Astrocyte (in vitro differentiated cells and primary cell): ENCODE results near the gene S100A6.

Experiments used
- CTCF ChIP-seq: IDR thresholded peaks from 2 replicates; pipeline ENCODE4 v1.5.1; 2011; ENCODE audit warnings: low read depth, mild to moderate bottlenecking, inconsistent platforms, low read length, moderate library complexity; ENCODE audit not compliant: insufficient read depth
- EZH2 ChIP-seq: IDR thresholded peaks from 2 replicates; pipeline ENCODE4 v1.6.1; 2012; ENCODE audit warnings: mild to moderate bottlenecking, low read length, inconsistent platforms; ENCODE audit not compliant: insufficient read depth

- TF ChIP-seq CTCF (no peak), EZH2 (no peak)
These were observed 32.0 kb upstream of the S100A6 start for GRCh38 chr1:153567621-153568366.
